Glomerular visceral epithelial cell (primary cell): ENCODE data around the gene SIRPB2.

Source experiments
- DNase-seq: peaks from one replicate; pipeline ENCODE4 v3.0.0-alpha.2; 2016; ENCODE audit errors: extremely low spot score

Gene SIRPB2

DNA sequence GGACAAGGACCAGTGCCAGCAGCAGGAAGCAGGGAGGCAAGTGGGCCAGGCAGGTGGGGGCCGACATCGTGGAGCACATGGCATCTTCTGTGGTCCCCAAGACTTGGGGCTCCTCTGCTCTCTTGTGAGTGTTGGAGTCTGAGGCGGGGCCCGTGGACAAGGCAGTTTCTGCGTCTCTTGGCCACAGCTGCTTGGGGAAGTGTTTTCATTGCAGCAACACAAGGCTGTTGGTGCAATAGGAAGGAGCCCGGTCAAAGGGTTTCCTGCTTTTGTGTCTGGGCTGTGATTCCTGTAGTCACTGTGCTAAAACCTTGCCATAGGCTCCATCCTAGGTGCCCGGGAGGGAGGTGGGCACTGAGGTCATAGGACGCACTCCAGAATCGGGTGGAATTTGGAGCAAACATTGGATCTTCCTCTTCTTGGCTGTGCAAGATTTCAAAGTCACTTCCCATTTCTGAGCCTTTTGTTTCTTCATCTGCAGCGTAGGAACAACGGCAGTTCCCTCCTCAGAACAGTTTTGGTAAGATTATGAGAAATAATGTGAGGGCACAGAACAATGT lies at the start of gene SIRPB2:
Gene SIRPB2 (minus strand): TSS at position 140 of the 560 bp plus-strand sequence. CDS start 61 bp downstream, at position 79.
- DNase-seq: no peak

DNA sequence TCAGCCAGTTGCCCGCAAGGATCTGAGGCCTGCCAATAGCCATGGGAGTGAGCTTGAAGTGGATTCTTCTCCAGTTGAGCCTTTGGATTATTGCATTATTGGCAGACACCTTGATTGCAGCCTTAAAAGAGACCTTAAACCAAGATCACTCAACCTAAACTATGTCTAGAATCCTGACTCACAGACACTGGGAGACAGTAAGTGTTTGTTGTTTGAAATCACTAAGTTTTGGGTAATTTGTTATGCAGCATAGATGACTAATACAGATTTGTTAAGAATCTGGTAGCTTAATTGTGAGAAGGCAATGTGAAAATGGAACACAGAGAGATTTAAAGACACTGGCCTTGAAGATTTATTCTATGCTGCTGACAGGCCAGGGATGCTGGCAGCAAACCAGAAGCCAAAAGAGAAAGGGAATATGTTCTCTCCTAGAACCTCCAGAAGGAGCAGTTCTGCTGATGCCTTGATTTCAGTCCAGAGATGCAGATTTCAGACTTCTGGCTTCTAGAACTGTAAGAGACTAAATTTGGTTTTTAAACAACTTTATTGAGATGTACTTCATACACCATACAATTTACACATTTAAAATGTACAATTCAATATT lies 48.7 kb upstream of the SIRPB2 start:
- no peak for DNase-seq

DNA sequence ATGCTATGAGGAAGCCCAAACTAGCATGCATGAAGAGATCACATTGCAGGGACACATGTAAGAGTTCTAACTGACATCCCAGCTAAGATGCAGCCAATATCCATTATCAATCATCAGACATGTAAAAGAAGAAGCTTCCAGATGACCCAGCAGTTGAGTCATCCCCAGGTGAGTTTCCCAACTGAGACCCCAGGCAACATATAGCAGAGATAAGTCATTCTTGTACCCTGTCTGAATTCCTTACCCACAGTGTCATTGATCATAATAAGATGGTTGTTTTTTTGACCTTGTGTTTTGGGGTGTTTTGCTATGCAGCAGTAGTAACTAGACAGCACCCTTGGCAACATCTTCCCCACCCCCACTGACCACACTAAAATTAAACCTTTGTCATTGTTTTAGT lies 47.4 kb upstream of the SIRPB2 start:
- DNase-seq: no peak

DNA sequence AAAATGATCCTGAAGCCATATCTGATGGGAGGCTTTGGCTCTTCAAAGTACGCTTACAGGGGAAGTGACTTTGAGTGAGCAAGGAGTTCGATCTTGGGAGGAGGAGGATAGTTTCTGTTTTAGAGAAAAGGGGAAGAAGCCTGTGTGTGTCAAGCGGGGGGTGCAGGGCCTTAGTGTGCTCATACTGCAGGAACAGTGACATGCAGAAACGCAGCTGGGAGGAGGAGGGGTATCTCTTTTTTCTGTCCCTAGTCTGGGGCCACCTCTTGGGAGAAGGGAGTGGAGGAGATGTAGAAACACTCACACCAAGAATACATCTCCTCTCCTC lies 46.5 kb upstream of the SIRPB2 start:
- no peak for DNase-seq

DNA sequence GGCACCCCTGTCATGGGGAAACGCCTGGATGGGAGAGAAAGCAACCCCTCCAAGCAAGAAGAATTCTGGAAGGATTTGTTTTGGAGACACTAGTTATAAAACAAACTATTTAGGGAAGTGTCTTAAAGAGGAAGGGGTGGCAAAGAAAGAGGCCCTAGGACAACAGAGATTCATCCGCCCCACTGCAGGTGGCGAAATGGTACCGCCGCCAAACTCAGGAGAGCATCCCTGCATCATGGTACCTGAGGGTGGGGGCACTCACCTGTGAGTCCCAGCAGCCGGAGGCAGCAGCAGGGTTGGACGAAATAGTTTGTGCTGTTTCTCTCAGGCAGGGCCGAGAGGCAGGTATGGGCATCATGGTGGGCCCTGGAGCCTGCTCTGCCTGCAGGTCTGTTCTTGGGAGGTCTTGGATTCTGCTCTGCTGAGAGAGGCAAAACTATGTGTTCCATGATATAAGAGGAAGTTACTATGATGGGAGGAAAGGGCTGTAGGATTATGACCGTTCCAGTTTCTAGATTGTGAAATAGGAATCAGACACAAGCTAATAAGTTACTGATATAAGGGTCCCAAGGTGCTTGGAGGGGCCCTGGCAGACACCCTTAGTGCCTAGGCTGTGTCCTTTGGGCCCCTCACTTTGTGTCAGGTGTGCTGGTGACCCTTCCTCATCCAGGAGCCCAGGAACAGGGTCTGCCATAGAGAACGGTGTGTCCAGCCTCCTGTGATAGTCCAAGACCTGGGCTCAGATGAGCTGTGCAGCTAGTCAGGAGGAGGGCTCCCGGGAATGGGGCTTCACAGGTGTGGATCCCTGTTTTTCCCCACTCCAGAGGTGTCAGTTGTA lies 45.9 kb upstream of the SIRPB2 start:
- no peak for DNase-seq

DNA sequence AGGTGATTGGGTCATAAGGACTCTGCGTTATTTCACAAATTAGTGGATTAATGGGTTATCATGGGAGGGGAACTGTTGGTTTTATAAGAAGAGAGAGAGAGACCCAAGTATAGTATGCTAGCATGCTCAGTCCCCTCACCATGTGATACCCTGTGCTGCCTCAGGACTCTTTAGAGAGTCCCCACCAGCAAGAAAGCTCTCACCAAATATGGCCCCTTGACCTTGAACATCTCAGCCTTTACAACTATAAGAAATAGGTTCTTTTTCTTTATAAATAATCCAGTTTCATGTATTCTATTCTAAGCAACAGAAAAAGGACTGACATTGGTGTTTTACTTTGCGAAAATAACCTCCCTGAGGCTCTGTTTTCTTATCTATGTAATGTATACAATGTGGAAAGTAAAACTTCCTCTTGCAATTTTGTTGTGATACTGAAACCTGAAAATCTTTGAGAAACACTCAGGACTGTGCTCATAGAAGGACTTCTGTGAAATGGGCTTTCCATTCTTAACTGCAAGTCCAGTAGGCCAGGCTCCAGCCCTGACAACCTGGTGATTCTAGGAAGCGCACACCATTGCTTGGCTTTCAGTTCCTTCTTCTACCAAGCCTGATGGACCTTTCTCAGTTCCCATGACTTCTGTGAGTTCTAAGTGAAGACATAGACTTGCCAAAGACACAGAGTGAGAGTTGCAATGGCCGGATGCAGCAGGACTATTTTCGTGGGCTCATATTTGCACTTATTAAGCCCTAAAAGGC lies 44.4 kb upstream of the SIRPB2 start:
- no peak for DNase-seq

DNA sequence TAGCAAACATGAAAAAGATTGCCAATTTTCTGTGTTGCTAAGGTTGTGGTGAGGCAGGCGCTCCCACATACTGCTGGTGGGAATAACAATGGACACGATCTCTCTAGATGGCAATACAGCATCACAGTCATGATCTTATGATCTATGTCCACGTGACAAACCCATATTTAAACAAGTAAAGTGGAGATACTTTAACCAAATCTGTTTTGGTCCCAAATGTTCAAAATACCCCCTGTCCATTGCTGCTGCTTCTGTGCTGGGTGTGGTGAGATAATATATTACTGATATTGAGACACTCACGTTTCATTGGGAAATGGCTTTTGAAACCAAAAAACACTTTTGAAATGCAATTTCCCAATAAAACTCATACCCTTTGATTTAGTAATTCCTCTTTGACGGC lies 43.3 kb upstream of the SIRPB2 start:
- DNase-seq: no peak

DNA sequence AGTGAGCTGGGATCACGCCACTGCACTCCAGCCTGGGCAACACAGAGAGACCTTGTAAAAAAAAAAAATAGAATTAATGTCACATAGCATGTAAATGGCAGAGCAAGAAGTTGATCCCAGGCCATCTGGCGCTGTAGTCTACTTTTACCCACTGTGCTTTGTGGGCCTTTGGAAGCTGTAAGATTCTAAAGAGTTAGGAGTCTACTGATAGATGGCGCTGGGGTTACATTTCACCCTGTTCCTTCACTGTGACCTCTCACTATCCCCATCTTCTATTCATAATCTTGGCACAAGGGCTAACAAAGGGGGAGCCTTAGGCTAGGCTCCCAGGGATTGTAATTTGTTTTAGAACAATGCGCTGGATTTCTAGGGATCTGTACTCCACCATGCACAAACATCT lies 41.8 kb upstream of the SIRPB2 start:
- DNase-seq: no peak

DNA sequence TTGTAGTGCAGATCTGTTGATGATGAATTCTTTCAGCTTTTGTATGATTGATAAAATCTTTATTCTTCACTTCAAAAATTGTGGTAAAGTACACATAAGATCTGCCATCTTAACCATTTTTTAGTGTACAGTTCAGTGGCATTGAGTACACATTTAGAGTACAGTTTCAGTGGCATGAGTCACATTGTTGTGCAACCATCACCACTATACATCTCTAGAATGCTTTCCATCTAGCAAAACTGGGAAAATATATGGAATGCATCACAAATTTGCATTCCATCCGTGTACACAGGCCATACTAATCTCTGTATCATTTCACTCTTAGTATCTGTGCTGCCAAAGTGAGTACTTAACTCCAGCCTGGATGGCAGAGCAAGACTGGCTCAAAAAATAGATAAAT lies 37.6 kb upstream of the SIRPB2 start:
- no peak for DNase-seq

DNA sequence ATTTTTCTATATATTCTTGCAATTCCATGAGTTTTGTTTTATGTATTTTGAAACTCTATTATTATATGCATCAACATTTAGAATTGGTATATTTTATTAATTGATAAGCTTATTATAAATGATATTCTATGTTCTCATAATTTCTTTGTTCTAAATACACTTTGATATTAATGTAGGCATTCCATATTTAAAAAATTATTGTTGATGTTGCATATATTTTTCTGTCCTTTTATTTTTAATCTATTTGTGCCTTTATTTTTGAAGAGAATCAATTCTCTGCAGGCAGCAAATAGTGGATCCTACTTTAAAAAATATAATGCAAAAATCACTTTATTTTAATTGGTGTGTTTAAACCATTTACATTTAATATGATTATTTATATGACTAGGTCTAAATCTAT lies 36.7 kb upstream of the SIRPB2 start:
- no peak for DNase-seq

DNA sequence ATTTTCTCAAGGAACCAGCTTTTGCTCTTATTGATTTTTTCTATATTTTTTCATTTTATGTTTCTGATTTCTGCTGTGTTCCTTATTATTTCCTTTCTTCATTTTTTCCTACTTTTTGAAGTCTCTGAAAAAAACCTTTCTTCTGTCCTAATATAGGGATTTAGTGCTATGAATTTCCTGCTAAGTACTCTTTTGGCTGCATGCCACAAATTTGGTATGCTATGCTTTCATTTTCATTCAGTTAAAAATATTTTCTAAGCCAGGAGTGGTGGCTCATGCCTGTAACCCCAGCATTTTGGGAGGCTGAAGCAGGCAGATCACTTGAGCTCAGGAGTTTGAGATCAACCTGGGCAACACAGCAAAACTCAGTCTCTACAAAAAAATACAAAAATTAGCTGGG lies 35.7 kb upstream of the SIRPB2 start:
- no peak for DNase-seq

DNA sequence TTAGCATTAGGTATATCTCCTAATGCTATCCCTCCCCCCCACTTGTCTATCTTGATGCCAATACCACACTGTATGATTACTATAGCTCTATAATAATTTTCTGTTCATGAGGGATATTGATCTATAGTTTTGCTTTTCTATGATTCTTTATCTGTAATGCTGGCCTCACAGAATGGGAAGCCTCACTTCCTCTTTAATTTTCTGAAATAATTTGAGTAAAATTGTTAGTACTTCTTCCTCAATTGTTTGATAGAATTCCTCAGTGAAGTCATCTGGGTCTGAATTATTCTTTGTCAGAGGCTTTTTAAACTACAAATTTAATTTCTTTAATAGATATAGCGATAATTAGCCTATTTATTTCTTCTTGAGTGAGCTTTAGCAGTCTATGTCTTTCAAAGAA lies 35.1 kb upstream of the SIRPB2 start:
- no peak for DNase-seq

DNA sequence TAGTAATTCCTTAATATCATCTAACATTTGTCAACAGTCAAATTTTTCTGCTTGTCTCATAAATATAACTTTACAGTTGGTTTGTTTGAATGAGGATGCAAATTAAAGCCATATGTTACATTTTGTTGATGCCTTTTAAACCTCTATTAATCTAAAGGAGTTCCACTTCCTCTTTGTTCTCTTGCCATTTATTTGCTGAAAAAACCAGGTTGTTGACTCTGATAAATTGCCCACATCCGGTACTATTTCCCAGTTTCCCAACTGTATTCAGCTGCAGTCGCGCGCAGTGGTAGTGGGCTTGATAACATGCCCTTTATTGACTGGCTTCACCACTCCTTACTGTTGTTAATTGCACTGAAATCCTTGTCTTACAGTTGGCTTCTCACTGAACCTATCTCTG lies 32.8 kb upstream of the SIRPB2 start:
- DNase-seq: no peak

DNA sequence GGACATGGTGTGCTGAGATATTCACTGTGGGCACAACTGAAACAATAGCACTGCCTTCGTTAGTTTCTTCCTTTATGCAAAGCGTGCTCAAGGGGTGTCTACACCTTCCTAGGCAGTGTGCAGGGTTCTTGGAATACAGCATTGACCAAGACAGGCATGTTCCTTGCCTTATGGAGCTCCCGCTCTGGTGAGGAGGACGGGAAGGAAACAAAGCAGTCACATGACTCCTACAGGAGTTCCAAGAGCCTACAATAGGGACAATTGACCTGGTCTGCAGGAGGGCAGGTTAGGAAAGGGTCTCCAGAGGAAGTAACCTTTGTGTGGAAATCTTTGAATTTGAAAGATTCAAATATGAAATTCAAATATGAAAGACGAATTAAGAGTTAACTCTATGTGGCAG lies 25.8 kb upstream of the SIRPB2 start:
- no peak for DNase-seq

DNA sequence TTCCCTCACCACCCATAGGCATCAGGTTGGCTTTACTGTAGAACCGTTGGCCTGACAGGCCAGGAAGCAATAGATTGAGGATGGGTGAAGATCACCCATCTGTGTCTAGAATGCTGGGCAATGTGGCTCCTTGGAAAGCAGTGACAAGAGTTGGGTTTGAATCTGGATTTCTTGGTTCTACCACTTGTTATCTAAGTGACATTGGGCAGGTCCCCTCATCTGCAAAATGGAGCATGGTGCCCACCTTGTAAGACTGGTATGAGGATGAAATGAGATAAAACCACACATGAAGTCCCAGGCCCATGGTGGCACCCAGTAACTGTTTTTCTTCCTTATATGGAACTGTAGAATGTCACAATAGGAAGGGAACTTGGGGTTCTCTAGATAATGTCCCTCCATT lies 22.6 kb upstream of the SIRPB2 start:
- no peak for DNase-seq

DNA sequence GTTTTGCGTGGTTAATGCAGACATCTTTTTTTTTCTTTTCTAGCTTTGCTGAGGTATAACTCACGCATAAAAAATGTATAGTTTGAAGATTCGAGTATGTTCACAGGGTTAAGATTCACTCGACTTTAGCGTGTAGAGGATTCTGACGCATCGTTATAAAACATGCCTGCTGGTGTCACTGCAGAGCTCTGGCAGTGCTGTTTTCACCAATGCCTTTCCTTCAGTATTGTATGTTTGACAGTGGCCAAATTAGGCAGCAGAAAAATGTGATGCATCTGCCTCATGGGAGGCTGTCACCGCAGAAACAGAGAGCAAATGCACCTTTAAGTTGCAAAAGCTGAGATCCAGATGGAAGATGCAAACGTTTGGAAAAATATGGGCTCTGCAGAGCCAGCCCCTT lies 18.0 kb upstream of the SIRPB2 start:
- peak; percentile 30 for DNase-seq

DNA sequence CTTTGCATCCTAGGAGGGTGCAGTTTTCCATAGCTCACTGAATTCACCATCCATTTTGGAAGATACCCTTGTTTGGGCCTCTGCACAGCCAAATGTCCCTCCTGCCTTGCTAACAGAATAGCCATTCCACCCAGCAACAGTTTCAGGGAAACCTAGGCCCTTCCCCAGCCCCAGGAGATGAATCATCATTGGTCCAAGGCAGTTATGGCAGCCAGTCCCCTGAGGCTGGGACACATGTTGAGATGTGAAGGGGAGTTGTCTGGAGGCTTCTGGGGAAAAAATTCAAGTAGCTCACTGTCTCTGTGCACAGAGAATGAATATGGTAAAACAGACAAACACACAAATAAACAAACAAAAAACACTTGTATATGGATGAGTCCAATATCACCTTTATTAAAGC lies 17.4 kb upstream of the SIRPB2 start:
- no peak for DNase-seq

DNA sequence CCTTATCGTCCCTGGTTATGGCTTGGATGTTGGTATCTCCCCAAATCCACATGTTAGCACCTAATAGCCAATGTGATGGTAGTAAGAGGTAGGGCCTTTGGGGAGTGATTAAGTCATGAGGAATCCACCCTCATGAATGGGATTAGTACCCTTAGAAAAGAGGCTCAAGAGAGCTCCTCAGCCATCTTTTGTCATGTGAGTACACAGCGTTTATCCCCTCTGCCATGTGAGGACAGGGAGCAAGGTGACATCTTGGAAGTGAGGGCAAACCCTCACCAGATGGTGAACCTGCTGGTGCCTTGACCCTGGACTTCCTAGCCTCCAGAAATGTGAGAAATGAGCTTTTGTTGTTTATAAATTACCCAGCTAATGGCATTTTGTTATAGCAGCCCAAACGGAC lies 16.1 kb upstream of the SIRPB2 start:
- DNase-seq: no peak

DNA sequence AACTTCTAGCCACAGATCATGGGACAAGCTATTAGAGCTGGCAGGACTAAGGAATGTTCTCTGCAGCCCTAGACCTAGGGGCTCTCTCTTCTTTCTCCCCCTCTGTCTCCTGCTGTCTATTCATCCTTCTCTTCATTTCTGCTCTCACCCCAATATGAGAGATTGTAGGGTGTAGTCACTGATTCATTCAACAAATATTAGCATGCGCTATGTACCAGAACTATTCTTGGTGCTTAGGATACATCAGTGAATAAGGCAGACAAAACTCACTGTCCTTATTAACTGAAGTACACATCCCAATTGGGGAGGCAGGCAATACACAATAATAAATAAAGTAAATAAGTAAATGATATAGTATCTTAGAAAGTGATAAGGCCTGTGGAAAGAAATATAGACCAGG lies 14.7 kb upstream of the SIRPB2 start:
- DNase-seq: no peak

DNA sequence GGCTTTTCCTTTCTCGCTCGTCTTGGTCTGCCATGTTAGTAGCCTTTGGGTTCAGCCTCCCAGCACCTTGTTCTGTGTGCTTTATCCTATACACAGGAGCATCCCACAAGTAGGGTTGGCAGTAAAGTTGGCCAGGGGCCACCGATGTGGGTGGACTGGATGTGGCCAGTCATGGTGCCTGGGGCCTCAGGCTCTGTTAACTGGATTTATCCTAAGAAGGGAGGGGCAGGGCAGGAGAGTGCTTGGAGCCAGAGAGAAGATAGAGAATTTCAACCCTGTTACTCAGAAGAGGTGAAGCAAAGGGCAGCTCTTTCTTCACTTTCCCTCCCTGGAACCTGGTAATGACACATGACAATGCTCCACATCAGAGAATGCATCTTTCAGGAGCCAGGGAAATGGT lies 14.1 kb upstream of the SIRPB2 start:
- no peak for DNase-seq

DNA sequence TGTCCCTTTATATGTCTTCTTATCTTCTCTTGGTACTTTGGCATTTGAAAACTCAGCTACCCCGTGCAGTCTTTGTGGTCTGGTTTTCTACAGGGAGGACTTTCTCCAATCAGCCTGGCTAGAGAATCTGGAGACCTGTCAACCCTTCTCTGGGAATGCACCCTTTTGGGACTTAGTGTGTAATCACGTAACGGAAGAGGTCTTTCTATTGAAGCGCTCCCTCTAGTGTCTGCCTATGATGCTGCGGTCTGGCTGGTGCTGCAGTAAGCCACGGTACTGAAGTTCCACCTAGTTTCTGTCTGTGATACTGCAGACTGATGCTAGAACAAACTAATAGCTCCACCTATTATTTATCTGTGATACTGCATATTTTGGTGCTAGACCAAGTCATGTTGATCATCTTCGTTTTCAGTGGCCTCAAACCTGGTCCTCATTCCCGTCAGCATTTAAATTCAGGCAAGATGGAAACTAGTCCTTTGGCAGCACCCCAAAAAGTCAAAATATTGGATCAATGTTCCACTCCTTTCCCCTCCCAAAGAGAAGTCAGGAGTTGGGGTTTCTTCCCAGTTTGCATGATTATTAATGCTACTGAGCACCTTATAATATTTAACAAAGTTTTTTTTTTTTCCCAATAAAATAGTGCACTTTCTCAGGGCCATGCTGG lies 12.5 kb upstream of the SIRPB2 start:
- peak; percentile 94 for DNase-seq

DNA sequence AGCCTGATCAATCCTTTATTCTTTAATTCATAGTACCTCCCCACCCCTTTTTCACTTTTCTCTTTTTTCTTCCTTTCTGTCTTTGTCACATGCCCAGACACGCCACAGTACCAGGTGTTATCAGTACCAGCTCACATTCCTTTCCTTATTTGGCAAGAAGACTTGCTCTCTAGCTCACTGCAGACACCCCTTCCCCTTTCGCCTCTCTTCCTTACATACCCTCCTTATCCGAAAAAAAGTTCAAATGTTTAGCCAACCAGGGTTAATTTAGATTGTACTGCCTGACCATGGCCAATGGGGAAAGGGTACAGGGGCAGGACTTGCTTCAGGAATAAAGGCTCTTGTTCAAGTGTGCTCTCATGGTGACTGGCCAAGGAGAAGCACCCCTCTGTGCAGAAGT lies 9.3 kb upstream of the SIRPB2 start:
- no peak for DNase-seq
